CD14-positive monocyte (primary cell): Measurements from ENCODE around the gene GCC2. TPM values are rescaled to one million over a fixed set of nuclear protein-coding genes. Genes with fewer than 3 reads are reported as not detected.

ENCODE experiments used
- DNase-seq, 3 donors: peaks; one replicate each; pipeline ENCODE4 v3.0.0-alpha.2; 2011 to 2022
- H2AFZ ChIP-seq: 2 replicates; pipeline ENCODE4 v1.6.0; 2012; ENCODE audit warnings: mild to moderate bottlenecking, low read depth, low read length, inconsistent platforms; ENCODE audit not compliant: insufficient read depth, poor library complexity, severe bottlenecking
- H3K27ac ChIP-seq, 2 donors: 1 replicate in 1 of 2; 2 replicates in 1 of 2; pipeline ENCODE4 v1.5.1; 2012 to 2013; ENCODE audit warnings: low read length in 2 of 2, control low read depth in 1 of 2, inconsistent platforms in 1 of 2, low read depth in 1 of 2, mild to moderate bottlenecking in 1 of 2
- H3K27me3 ChIP-seq, 2 donors: one replicate each; pipeline versions ENCODE4 v1.6.0 to v1.6.1; 2011 to 2013; ENCODE audit warnings: low read length in 2 of 2; ENCODE audit not compliant: control insufficient read depth in 2 of 2, insufficient read depth in 2 of 2
- H3K36me3 ChIP-seq, 2 donors: replicated peaks in 1 of 2; 1 replicate in 1 of 2; 2 replicates in 1 of 2; pipeline versions ENCODE4 v1.5.1 to v1.6.1; 2012 to 2013; ENCODE audit warnings: low read length in 2 of 2, control low read depth in 1 of 2, inconsistent platforms in 1 of 2, mild to moderate bottlenecking in 1 of 2; ENCODE audit not compliant: insufficient read depth in 2 of 2, control insufficient read depth in 1 of 2
- H3K4me1 ChIP-seq, 2 donors: 1 replicate in 1 of 2; 2 replicates in 1 of 2; pipeline versions ENCODE4 v1.5.1 to v1.6.1; 2012 to 2013; ENCODE audit warnings: low read length in 2 of 2, control low read depth in 1 of 2, inconsistent platforms in 1 of 2, mild to moderate bottlenecking in 1 of 2, moderate library complexity in 1 of 2; ENCODE audit not compliant: insufficient read depth in 2 of 2, control insufficient read depth in 1 of 2
- H3K4me2 ChIP-seq: replicated peaks from 2 replicates; pipeline ENCODE3; 2012; ENCODE audit warnings: low read length, moderate library complexity, mild to moderate bottlenecking; ENCODE audit not compliant: poor library complexity, severe bottlenecking; ENCODE audit errors: extremely low read depth
- H3K4me3 ChIP-seq, 3 experiments: fragments of 200-600 bp in 1 of 3; sonication (generic) in 1 of 3; replicated peaks in 1 of 3; 1 replicate in 2 of 3; 2 replicates in 1 of 3; pipeline ENCODE4 v1.5.1; 2011 to 2013; ENCODE audit warnings: low read length in 3 of 3, mild to moderate bottlenecking in 3 of 3, control low read depth in 2 of 3, low read depth in 2 of 3, inconsistent platforms in 1 of 3, moderate library complexity in 1 of 3
- H3K79me2 ChIP-seq: 2 replicates; pipeline ENCODE4 v1.6.0; 2012; ENCODE audit warnings: mild to moderate bottlenecking, control low read depth, inconsistent platforms, low read length, moderate library complexity; ENCODE audit not compliant: insufficient read depth
- H3K9ac ChIP-seq: 2 replicates; pipeline ENCODE4 v1.6.0; 2017; ENCODE audit warnings: low read length, mild to moderate bottlenecking; ENCODE audit not compliant: insufficient read depth, poor library complexity, severe bottlenecking
- H3K9me3 ChIP-seq, 2 donors: replicated peaks in 1 of 2; 1 replicate in 1 of 2; 2 replicates in 1 of 2; pipeline versions ENCODE4 v1.5.1 to v1.6.1; 2012 to 2013; ENCODE audit warnings: low read length in 2 of 2, control low read depth in 1 of 2; ENCODE audit not compliant: control insufficient read depth in 1 of 2, insufficient read depth in 1 of 2
- H4K20me1 ChIP-seq: 2 replicates; pipeline ENCODE4 v1.6.0; 2012; ENCODE audit warnings: mild to moderate bottlenecking, low read length, control low read depth, moderate library complexity; ENCODE audit not compliant: insufficient read depth
- H3K27ac Mint-ChIP-seq, 7 donors: one replicate each; pipeline ENCODE4 v1.8.0; 2020; ENCODE audit warnings: mild to moderate bottlenecking in 7 of 7, mixed read lengths in 7 of 7, moderate library complexity in 6 of 7, inconsistent platforms in 2 of 7
- H3K27me3 Mint-ChIP-seq, 3 donors: one replicate each; pipeline ENCODE4 v1.8.0; 2021 to 2022; ENCODE audit warnings: low read depth in 3 of 3, mild to moderate bottlenecking in 3 of 3, mixed read lengths in 3 of 3, moderate library complexity in 3 of 3, inconsistent platforms in 1 of 3
- H3K36me3 Mint-ChIP-seq, 2 donors: one replicate each; pipeline ENCODE4 v1.8.0; 2020; ENCODE audit warnings: mixed read lengths in 2 of 2, inconsistent platforms in 1 of 2, mild to moderate bottlenecking in 1 of 2
- H3K4me1 Mint-ChIP-seq: one replicate; pipeline ENCODE4 v1.8.0; 2020; ENCODE audit warnings: mild to moderate bottlenecking, mixed read lengths
- H3K4me3 Mint-ChIP-seq, 2 donors: one replicate each; pipeline ENCODE4 v1.8.0; 2020; ENCODE audit warnings: mild to moderate bottlenecking in 2 of 2, mixed read lengths in 2 of 2, moderate library complexity in 1 of 2
- H3K9me3 Mint-ChIP-seq, 7 donors: one replicate each; pipeline ENCODE4 v1.8.0; 2020 to 2022; ENCODE audit warnings: mixed read lengths in 7 of 7, mild to moderate bottlenecking in 6 of 7, moderate library complexity in 6 of 7, inconsistent platforms in 2 of 7
- WGBS: methylation state at CpG from one replicate; pipeline ENCODE4 v1.1.5; 2013; ENCODE audit warnings: missing lambda C conversion rate; ENCODE audit not compliant: insufficient coverage; 5-methylcytosine and 5-hydroxymethylcytosine counted together
- intact Hi-C, 2 donors: fragments of 100-400 bp; cut with micrococcal nuclease; formaldehyde crosslinking; loops; one replicate each; pipeline versions ENCODE4 v1.15.0 to v1.15.1; 2023
- polyA plus RNA-seq, 3 donors: library from polyadenylated mRNA; depleted of rRNA in 1 of 3; unstranded in 2 of 3; stranded (reverse) in 1 of 3; fragments of 300-500 nt in 2 of 3; fragments of >200 nt in 1 of 3; fragmentation: Illumina TruSeq in 2 of 3; gene quantifications; 1 replicate in 2 of 3; 2 replicates in 1 of 3; pipeline ENCODE4 v1.2.3, GENCODE V29; 2012 to 2021
- TF ChIP-seq, protein P1 (sequence below): fragments of 200-600 bp; IDR thresholded peaks from one replicate; pipeline ENCODE4 v1.8.0; 2022; ENCODE audit warnings: antibody characterized with exemption, mild to moderate bottlenecking

Gene GCC2
- polyA plus RNA-seq, 3 donors, result 6.0 to 13.7 (median 6.6) TPM

DNA sequence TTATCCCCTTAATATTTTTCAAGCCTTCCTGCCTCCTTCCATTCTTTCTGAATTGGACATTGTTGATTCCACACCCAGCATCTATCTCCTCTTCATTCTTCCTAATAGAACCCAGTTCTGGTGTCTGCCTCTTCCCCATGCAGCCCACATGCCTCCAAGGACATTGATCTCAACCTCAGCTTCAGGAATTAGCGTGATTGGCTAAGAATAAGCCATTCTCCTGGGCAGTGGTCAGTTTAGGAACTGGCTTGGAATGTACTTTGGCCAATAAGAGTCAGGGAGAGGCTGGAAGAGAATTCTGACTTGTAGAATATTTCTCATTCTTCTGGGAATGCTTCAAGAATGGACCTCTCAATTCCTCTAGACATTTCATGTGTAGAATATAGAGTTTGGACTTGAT is 25.9 kb upstream of the GCC2 start:
- H3K27ac ChIP-seq, result no peak overlapping the region
- H3K27me3 ChIP-seq, result no peaks in the 10 kb centered on the region
- no CpG with 5 or more reads among the region's 1 CpG for WGBS
- no peaks in the 10 kb centered on the region for H4K20me1 ChIP-seq
- no peaks in the 10 kb centered on the region for H3K4me1 Mint-ChIP-seq
- H3K4me3 Mint-ChIP-seq, result no peak overlapping the region
- no peak for DNase-seq
- TF ChIP-seq, protein P1, sequence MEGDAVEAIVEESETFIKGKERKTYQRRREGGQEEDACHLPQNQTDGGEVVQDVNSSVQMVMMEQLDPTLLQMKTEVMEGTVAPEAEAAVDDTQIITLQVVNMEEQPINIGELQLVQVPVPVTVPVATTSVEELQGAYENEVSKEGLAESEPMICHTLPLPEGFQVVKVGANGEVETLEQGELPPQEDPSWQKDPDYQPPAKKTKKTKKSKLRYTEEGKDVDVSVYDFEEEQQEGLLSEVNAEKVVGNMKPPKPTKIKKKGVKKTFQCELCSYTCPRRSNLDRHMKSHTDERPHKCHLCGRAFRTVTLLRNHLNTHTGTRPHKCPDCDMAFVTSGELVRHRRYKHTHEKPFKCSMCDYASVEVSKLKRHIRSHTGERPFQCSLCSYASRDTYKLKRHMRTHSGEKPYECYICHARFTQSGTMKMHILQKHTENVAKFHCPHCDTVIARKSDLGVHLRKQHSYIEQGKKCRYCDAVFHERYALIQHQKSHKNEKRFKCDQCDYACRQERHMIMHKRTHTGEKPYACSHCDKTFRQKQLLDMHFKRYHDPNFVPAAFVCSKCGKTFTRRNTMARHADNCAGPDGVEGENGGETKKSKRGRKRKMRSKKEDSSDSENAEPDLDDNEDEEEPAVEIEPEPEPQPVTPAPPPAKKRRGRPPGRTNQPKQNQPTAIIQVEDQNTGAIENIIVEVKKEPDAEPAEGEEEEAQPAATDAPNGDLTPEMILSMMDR, result no peak
- no peak overlapping the region for H2AFZ ChIP-seq
- H3K9ac ChIP-seq, result no peak overlapping the region
- H3K4me3 ChIP-seq, result no peak overlapping the region
- peaks cover 0 to 3% (median 3%) of the 10 kb centered on the region in 3 donors for H3K27me3 Mint-ChIP-seq
- H3K4me1 ChIP-seq, result no peaks in the 10 kb centered on the region
- H3K27ac Mint-ChIP-seq, result no peak overlapping the region
- H3K36me3 ChIP-seq, result no peaks in the 10 kb centered on the region
- H3K9me3 ChIP-seq, result no peaks in the 10 kb centered on the region
- no peaks in the 10 kb centered on the region for H3K36me3 Mint-ChIP-seq
- no peak overlapping the region for H3K4me2 ChIP-seq
- intact Hi-C loops, result no loop called here
- H3K9me3 Mint-ChIP-seq, result peaks cover 0 to 4% (median 0%) of the 10 kb centered on the region in 7 donors
- no peaks in the 10 kb centered on the region for H3K79me2 ChIP-seq

DNA sequence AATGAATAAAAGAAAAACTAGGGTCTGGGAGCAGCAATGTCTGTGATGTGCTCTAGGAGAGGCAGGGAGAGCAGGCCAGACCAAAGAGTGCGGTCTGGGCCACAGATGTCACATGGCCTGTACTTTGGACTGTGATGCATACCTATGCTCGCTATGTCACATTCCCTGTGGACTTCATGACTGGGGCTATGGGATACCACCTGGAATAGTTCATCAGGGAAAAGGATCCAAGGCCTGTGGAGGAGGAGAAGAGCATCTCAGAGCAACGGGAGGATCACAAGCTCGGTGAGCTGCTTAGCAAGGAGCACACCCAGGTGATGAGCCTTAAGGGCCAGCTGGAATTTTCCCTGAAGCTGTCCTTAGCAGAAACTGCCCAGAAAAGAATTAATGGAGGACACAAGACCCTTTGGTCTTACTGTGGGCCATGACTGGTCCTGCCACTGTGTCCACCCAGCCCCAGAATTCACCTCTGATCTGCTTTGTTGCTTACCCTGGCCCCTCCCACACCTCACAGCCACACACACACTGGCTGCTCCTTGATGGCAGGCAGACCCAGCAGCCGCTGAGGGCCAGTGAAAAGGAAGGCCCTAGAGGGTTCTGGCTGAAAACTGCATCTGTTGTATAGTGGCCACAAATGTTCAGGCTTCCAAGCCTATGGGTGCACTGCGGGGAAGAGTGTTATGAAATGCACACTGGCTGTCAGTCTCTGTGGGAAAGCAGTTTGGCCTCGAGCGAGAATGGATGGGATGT is 25.3 kb upstream of the GCC2 start:
- Histone ChIP-seq H3K4me3 (no peak overlapping the region), H4K20me1 (no peaks in the 10 kb centered on the region), H3K9ac (no peak overlapping the region), H3K9me3 (no peaks in the 10 kb centered on the region), H3K36me3 (no peaks in the 10 kb centered on the region), H3K79me2 (no peaks in the 10 kb centered on the region), H3K4me2 (no peak overlapping the region), H3K27me3 (no peaks in the 10 kb centered on the region), H2AFZ (no peak overlapping the region), H3K4me1 (no peaks in the 10 kb centered on the region), H3K27ac (no peak overlapping the region)
- no peak overlapping the region for H3K4me3 Mint-ChIP-seq
- H3K27ac Mint-ChIP-seq, result peak overlapping the region in 1 of 7 donors; percentile 6
- no peaks in the 10 kb centered on the region for H3K36me3 Mint-ChIP-seq
- H3K27me3 Mint-ChIP-seq, result peaks cover 0 to 3% (median 3%) of the 10 kb centered on the region in 3 donors
- peaks cover 0 to 4% (median 0%) of the 10 kb centered on the region in 7 donors for H3K9me3 Mint-ChIP-seq
- WGBS, result 87% methylated on average over 8 of the region's 8 CpGs
- intact Hi-C loops, result no loop called here
- no peaks in the 10 kb centered on the region for H3K4me1 Mint-ChIP-seq
- TF ChIP-seq, protein P1, result no peak
- no peak for DNase-seq
